GM21528 (cell line): ENCODE data around the gene TSKU.
"Not testable (repeated sequence)": the region's sequence is repeated elsewhere in the genome, so short reads cannot be mapped to it uniquely, and the experiment has no call there.

Experiments
- ATAC-seq: cut with Tn5 transposase; IDR thresholded peaks from one replicate; pipeline ENCODE4 v1.9.1; 2021; ENCODE audit warnings: mild to moderate bottlenecking, moderate library complexity; ENCODE audit not compliant: unreplicated experiment, low FRiP score

Gene TSKU

GRCh38 chr11:76799066-76799804, 16.1 kb downstream of the TSKU start:
- no peak for ATAC-seq

DNA sequence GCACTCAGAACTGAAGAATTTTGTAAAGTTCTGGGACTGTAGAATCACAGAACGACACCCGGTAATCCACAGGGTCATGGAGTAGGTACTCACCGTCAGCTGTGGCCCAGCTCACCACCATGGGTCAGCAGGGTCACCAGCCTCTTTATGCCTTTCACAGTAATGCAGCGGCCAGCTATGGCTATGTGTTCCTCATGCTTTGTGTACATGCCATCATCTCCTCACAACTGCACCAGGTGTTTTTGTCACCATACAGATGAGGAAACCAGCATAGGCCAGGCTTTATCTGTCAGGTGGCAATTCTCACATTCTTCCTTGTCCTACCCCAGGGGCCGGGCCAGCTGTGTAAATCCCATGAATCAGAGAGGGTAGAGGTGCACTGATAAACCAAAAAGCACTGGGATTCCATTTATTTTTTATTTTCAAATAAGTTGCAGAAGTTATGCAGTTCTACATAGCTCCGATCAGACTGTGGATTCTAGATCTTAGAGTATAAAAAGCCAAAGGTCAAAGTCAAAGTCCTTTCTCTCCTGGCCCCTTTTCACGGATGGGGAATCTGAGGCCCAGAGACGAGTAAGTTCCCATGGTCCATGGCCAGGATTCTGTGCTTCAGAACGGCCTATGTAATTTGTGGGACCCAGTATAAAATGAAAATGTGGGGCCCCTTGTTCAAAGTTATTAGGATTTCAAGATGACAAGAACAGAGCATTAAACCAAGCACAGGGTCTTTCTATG, 17.5 kb downstream of the TSKU start:
- no peak for ATAC-seq

DNA sequence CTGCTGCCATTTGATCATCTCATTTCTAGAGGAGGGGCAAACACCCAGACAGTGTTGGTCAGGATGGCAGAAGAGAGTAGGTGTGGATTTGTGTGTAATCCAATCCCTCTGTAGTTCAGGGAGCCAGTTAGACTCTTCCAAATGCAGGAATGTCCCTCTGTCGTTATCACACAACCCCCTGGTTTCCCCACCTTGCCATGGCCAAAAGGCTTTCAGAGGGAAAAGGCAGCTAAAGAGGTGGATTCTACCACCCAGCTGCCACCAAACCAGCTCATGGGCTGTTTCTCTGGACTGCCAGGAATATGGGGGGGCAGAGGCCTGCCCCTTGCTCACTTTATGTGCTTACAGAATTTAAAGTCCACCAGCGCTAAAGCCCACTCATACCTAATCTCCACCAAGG, 18.1 kb downstream of the TSKU start:
- ATAC-seq, result no peak

GRCh38 chr11:76801736-76802135, 18.6 kb downstream of the TSKU start:
- ATAC-seq, result no peak

GRCh38 chr11:76802151-76802550, 19.0 kb downstream of the TSKU start:
- no peak for ATAC-seq

- ATAC-seq, result no peak
These were observed 19.5 kb downstream of the TSKU start for GRCh38 chr11:76802621-76803020.

DNA sequence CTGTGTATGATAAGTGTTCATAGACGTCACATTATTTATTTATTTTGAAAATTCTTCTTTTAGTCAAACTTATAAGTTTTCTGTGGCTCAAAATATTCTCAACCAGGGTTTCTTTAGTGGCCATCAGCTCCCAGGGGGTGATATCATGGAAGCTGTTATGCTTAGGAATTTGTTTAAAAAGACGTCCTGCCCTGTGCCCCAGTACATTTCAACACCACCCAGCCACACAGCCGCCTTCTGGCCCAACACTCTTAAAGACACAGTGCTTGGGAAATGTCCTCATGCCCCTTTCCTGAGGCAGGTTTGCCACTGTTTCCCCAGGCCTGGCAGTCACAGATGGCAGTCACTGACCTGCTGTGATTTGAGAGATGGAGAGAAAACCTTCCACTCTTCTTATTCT, 19.9 kb downstream of the TSKU start:
- ATAC-seq, result no peak

DNA sequence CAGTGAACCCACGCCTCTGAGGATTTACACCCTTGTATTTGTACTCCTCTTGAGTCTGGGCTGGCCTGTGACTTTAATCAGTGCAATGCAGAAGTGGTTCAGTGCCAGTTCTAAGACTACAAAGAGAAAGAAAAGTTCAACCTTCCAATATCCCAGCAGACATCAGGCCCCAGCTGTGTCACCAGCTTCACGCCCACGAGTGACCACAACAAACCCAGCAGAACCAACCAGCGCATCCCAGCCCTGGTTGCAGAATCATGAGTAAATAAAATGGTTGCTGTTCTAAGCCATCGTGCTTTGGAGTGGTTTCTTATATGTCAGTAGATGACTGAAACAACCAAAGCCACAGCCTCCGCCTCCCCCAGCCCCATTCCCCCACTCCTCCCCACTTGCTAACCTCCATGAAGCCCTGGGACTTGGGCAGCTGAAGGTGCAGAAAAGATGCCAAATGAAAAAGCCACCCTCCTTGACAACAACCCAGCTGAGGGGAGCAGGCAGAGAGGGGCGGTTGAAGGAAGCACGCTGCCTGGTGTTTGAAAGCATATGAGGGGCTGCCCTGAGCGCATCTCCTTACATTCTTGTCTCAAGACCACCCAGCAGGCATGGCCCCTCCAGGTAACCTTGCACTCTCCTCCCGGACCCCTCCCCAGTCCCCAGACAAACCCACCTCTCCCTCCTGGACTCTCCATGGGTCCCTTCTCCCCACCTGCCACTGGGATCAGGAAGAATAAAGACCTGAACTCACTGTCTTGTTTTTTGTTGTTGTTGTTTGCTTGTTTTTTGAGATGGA, 20.9 kb downstream of the TSKU start:
- ATAC-seq, result no peak

GRCh38 chr11:76805206-76805913, 22.2 kb downstream of the TSKU start:
- no peak for ATAC-seq

DNA sequence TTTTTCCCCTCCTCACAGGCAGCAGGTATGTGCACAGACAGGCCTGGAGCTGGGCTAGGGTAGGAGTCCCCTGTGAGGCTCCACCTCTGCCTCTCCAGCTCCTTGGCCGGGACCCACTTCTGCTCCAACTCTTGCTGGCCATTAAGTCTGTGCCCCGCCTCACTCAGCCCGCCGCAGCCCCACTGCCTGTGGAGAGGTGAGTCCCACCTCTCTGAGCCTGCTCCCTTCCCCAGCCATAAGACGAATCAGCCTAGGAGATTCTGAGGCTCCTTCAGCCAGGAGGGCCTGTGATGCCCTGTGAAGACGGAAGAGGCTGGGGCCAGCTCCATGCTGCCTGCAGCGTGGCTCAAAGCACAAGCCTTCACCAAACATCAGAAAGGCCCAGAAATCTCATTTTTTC, 23.0 kb downstream of the TSKU start:
- no peak for ATAC-seq

DNA sequence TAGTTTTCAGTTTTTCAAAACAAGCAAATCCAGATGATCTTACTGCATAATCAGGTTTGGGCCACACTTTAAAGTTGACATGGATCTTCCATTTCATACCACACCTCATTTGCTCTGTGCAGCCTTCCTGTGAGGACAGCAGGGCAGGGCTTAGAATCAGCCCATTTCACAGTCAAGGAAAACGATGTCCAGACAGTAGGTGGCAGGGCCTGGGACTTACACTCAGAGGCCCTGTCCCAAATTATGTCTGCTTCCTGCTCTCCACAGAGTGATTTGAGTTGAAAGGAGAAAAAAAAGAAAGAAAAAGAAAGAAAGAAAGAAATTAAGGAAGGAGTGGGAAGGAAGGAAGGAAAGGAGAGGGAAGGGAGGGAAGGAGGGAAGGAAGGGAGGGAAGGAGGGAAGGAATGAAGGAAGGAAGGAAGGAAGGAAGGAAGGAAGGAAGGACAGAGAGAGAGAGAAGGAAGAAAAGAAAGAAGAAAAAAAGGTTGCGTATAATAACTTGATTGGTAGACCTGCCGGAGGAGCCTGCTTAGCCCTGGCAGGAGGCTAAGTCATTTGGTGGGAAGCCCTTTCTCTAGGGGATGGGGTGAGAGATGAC, 23.6 kb downstream of the TSKU start:
- no peak for ATAC-seq

DNA sequence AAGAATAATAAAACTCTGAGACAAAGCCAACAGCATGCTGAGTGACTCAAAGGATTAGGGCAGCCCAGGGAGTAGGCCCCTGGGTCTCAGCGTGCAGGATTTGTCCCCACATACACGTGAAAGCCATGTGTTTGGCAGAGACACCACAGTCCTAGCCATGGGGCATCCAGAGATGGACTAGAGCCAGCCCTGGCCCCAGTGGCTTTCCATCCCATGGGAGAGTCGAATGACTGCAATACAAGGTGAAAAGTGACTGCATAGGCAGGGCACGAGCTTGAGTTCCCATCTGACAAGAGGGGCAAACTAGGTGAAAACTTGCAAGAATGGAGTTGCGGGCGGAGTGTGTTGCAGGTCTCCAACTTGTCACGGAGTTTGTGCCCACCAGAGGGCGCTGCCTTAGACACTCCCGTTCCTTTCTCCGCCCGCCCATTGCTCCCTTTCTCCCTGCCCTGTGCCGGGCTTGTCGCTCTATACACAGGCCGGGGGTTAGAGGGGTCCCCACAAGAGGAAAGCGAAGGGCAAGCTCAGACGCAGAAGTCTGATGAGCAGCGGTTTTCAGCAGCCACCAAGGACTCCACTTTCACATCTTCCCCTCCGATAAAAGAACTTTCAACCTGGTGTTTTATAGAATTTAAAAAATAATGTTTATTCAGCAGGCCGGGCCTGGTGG, 24.2 kb downstream of the TSKU start:
- no peak for ATAC-seq

DNA sequence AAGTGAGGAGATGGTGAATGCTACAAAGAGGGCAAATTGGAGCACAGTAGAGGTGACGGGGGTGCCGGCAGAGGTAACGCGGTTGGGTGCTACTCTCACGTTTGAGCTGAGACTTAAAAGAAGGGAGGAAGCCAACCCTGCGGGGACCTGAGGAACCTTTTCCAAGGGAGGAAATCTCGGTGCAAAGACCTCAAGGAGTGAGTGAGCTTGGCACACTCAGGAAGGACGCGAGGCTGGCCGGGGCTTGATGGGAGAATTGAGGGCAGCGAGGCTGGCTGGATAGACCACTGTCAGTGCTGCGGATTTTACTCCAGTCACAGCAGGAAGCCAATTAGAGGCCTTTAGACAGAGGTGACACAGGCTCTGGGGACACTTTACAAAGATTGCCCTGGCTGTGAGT, 25.0 kb downstream of the TSKU start:
- ATAC-seq, result no peak

- ATAC-seq, result no peak
These were observed 25.8 kb downstream of the TSKU start for GRCh38 chr11:76808996-76809395.

DNA sequence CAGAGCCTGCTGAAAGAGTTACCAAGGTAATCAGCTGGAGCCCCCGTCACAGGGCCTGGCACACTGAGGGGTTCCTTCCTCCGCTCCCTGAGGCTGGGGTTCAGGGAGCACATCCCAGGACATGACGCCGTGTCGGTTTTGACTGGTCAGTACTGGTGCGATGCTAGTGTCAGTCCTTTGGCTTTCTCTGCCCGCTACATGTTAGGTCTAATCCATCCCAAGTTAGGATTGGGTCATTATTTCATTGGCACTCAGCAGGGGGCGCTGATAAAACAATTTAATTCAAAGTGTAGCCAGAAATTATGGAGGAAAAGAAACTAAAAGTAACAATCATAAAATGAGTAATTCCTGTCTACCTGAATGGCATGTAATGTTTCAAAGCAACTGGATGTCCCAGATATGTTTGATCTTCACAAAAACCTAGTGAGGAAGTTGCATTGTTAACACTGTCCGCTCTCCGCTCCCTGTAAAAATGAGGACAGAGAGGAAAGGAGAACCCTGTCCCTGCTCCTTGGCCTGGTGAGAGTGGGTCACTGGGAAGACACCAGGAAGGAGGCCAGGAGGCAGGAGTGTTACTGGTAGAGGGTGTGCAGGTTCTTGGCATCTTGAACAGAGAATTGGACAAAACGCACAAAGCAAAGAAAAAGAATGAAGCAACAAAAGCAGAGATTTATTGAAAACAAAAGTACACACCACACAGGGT, 27.1 kb downstream of the TSKU start:
- ATAC-seq, result no peak

DNA sequence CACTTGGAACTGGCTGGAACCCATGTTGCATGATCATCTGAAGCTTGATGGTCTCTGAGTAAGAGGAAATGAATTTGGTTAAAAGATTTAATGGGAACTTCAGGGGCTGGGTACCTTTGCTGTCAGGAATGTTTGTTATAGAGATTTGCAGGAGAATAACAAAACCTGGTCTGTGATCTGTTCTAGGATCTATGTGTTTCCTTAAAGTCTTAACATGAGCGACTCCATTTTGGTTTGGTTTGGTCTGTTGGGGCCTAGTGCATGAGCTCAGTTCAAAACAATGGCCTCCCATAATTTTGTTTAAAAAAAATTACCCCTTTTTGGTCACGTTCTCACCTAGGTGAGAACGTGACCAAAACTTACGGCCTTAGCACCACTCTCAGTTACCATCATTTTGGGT, 28.1 kb downstream of the TSKU start:
- ATAC-seq, result no peak

- no peak for ATAC-seq
These were observed 31.3 kb downstream of the TSKU start for GRCh38 chr11:76814414-76814813.

- ATAC-seq, result not testable (repeated sequence)
These were observed 32.5 kb downstream of the TSKU start for GRCh38 chr11:76815678-76816077.

DNA sequence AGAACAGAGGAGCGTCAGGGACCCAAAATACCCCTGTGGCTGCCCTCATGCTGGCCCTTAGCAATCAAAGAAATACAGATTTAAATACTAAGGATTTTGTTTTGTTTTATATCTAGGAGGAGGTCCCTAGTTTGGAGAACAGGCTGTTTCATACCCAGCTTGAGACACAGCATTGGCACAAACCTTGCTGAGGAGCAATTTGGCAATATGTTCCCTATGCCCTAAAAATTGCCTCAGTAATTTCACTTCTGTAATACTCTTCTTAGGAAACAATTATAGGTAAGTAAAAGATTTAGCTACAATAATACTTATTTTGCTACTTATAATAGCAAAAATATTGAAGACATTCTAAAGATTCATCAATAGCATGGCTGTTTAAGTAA, 37.0 kb downstream of the TSKU start:
- no peak for ATAC-seq
